LHCN-M2 (cell line): Measurements from ENCODE around the gene MBD3L1. TPM values are rescaled to one million over a fixed set of nuclear protein-coding genes. Genes with fewer than 3 reads are reported as not detected.

Experiments used
- DNase-seq: peaks from one replicate; pipeline ENCODE4 v3.0.0-alpha.2; 2012; ENCODE audit warnings: low read depth
- polyA plus RNA-seq: library from polyadenylated mRNA; unstranded; fragments of >200 nt; gene quantifications from one replicate; pipeline ENCODE4 v1.2.1, GENCODE V29; 2012; ENCODE audit warnings: missing spikeins
- total RNA-seq: library from RNA; depleted of rRNA; stranded (reverse); fragments of >200 nt; gene quantifications from 2 replicates; pipeline ENCODE4 v1.2.3, GENCODE V29; 2014; rRNA removed

Gene MBD3L1
- total RNA-seq: not detected in 2 replicates
- not detected for polyA plus RNA-seq

- peak; percentile 94 for DNase-seq
These were observed at the start of gene MBD3L1, which contains the start of gene ZNF558 for GRCh38 chr19:8832132-8833021. MBD3L1 (plus strand) TSS chr19:8832377; CDS start chr19:8842679, 10,302 bp downstream. ZNF558 (minus strand) TSS chr19:8832304; CDS start chr19:8822659, 9,645 bp downstream.

- no peak for DNase-seq
These were observed 37.4 kb upstream of the MBD3L1 start for GRCh38 chr19:8794823-8795222.

- no peak for DNase-seq
These were observed 25.5 kb upstream of the MBD3L1 start for GRCh38 chr19:8806661-8807060.

- peak; percentile 19 for DNase-seq
These were observed 20.6 kb upstream of the MBD3L1 start for GRCh38 chr19:8811315-8812172.

- no peak for DNase-seq
These were observed 18.0 kb upstream of the MBD3L1 start for GRCh38 chr19:8814176-8814575.

- DNase-seq: no peak
These were observed 16.4 kb upstream of the MBD3L1 start for GRCh38 chr19:8815780-8816179.

GRCh38 chr19:8820234-8820633 is 11.9 kb upstream of the MBD3L1 start:
- no peak for DNase-seq

GRCh38 chr19:8821748-8822241 is 10.4 kb upstream of the MBD3L1 start:
- no peak for DNase-seq

GRCh38 chr19:8826371-8826770 is 5.8 kb upstream of the MBD3L1 start:
- no peak for DNase-seq

- DNase-seq: no peak
These were observed 4.9 kb upstream of the MBD3L1 start for GRCh38 chr19:8827277-8827676.

GRCh38 chr19:8831373-8831772 is 804 bp upstream of the MBD3L1 start:
- DNase-seq: no peak

GRCh38 chr19:8831832-8832131 is 395 bp upstream of the MBD3L1 start:
- DNase-seq: no peak

GRCh38 chr19:8835446-8835845 is 3.3 kb downstream of the MBD3L1 start:
- no peak for DNase-seq

GRCh38 chr19:8835877-8836276 is 3.7 kb downstream of the MBD3L1 start:
- DNase-seq: no peak

GRCh38 chr19:8840708-8841107 is 8.5 kb downstream of the MBD3L1 start:
- DNase-seq: no peak

GRCh38 chr19:8846819-8847218 is 14.6 kb downstream of the MBD3L1 start:
- DNase-seq: no peak

- no peak for DNase-seq
These were observed 17.1 kb downstream of the MBD3L1 start for GRCh38 chr19:8849232-8849631.

- no peak for DNase-seq
These were observed 18.3 kb downstream of the MBD3L1 start for GRCh38 chr19:8850488-8850887.

- DNase-seq: no peak
These were observed 26.1 kb downstream of the MBD3L1 start for GRCh38 chr19:8858260-8858659.

- no peak for DNase-seq
These were observed 34.2 kb downstream of the MBD3L1 start for GRCh38 chr19:8866344-8866743.

GRCh38 chr19:8877854-8878705 is 45.9 kb downstream of the MBD3L1 start:
- DNase-seq: no peak
